Endothelial cell of umbilical vein (primary cell): ENCODE measurements around the gene B4GALT6.

Experiments used
- CTCF ChIP-seq, 2 donors: IDR thresholded peaks; 1 replicate in 1 of 2; 2 replicates in 1 of 2; pipeline ENCODE4 v1.5.1; 2011; ENCODE audit warnings: low read length in 2 of 2, mild to moderate bottlenecking in 2 of 2, moderate library complexity in 2 of 2, control low read depth in 1 of 2, inconsistent platforms in 1 of 2, low read depth in 1 of 2; ENCODE audit not compliant: insufficient read depth in 1 of 2; ENCODE audit errors: extremely low read depth in 1 of 2
- EZH2 ChIP-seq: IDR thresholded peaks from 2 replicates; pipeline ENCODE4 v1.6.1; 2012; ENCODE audit warnings: borderline replicate concordance, low read depth, mild to moderate bottlenecking, moderate library complexity, low read length, inconsistent platforms; ENCODE audit not compliant: severe bottlenecking
- POLR2A ChIP-seq: IDR thresholded peaks from 2 replicates; pipeline ENCODE4 v1.6.1; 2012; ENCODE audit warnings: low read depth, mild to moderate bottlenecking, control low read depth, low read length
- POLR2AphosphoS5 ChIP-seq: IDR thresholded peaks from 2 replicates; pipeline ENCODE4 v1.6.1; 2012; ENCODE audit warnings: low read depth, mild to moderate bottlenecking, control low read depth, low read length, moderate library complexity; ENCODE audit not compliant: insufficient read depth

GRCh38 chr18:31586616-31587015 is 97.8 kb downstream of the B4GALT6 start:
- TF ChIP-seq POLR2A, result no peak
- no peak for TF ChIP-seq CTCF (IDR thresholded peaks at IDR 0.05; ENCODE audit: extremely low read depth in 1 of 2, insufficient read depth in 1 of 2, low read depth in 1 of 2, low read length in 2 of 2)
- no peak for TF ChIP-seq EZH2
- no peak for TF ChIP-seq POLR2AphosphoS5
